ENCODE results near the gene ANKRD9.

DNA sequence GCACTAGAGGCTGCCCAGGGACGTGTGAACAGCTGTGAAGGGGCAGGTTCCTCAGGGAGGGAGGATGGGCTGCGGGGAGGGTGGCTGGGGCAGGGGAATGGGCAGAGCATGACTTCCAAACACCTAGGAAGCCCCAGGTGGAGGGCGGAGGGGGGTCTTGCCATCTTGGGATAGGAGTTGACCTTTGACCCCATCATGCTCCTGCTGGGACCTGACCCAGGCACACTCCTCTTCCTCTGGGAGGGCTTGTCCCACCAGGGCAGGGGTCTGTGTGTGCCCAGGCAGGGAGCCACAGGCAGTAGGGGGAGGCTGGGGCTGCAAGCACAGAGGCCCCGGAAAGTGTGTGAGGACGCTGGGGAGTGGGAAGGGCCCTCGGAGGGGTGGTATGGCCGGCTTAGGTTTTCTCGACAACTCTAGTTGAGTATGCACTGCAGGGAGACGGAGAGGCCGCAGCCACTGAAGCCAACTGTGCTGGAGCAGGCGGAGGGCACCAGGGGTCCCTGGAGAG lies 3.3 kb upstream of the ANKRD9 start:
- no peak for TF ChIP-seq POLR2A (IDR thresholded peaks at IDR 0.05)
- no peak for TF ChIP-seq POLR2AphosphoS5 (IDR thresholded peaks at IDR 0.05; ENCODE audit: insufficient read depth in 1 of 2, low read depth in 1 of 2)
- TF ChIP-seq, protein P1, sequence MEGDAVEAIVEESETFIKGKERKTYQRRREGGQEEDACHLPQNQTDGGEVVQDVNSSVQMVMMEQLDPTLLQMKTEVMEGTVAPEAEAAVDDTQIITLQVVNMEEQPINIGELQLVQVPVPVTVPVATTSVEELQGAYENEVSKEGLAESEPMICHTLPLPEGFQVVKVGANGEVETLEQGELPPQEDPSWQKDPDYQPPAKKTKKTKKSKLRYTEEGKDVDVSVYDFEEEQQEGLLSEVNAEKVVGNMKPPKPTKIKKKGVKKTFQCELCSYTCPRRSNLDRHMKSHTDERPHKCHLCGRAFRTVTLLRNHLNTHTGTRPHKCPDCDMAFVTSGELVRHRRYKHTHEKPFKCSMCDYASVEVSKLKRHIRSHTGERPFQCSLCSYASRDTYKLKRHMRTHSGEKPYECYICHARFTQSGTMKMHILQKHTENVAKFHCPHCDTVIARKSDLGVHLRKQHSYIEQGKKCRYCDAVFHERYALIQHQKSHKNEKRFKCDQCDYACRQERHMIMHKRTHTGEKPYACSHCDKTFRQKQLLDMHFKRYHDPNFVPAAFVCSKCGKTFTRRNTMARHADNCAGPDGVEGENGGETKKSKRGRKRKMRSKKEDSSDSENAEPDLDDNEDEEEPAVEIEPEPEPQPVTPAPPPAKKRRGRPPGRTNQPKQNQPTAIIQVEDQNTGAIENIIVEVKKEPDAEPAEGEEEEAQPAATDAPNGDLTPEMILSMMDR (IDR thresholded peaks at IDR 0.05) = no peak
